GM18907 (cell line): ENCODE data around the gene NRIP3.

ENCODE experiments used
- ATAC-seq: cut with Tn5 transposase; IDR thresholded peaks from one replicate; pipeline ENCODE4 v1.9.1; 2021; ENCODE audit warnings: mild to moderate bottlenecking, moderate library complexity; ENCODE audit not compliant: unreplicated experiment

The NRIP3 gene

DNA sequence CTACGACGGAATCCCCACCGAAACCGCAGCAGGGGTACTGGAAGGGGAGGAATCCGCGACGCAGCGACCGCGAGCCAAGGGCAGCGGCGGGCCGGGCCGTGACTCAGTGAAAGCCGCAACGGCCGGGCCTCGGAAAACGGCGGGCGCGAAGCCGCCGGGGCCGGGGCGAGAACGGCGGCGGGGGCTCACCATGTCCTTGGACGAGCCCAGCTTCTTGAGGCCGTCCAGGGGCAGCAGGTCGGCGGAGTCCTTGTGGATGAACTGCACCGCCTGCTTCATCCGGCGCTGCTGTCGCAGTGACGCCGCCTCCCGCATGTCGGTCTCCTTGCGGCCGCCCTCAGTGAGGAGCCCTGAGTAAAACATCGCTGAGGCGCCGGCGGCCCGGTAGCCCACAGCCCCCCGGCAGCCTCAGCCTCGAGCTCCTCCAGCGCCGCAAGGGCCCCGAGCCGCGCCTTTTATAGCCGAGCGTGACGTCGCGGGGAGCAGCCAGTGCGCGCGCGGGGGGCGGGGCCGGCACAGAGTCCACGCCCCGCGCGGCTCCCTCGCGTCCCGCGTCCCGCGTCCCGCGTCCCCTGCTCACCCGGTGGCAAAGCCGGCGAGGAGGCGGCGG, at the start of gene NRIP3:
NRIP3 (minus strand) TSS at position 429 of the 610 bp plus-strand sequence; CDS start at position 363, 66 bp downstream.
- no peak for ATAC-seq

DNA sequence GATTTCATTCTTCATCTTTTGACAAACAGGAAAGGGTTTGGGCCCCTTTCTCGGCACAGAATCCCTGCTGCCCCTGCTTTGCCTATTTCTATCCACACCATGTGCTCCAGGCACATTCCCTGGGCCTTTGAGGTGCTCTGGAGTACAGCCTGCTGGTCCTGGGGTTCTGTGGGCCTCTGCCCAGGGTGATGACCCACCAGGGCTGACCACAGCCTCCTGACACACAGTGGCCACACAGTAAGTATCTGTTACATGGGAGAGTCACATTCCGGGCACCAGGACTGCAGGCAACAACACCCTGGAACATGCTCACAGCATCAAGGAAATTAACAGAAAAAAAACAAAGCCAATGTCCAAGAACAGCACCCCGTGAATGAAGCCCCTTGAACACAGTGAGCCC, 48.5 kb upstream of the NRIP3 start:
- no peak for ATAC-seq

DNA sequence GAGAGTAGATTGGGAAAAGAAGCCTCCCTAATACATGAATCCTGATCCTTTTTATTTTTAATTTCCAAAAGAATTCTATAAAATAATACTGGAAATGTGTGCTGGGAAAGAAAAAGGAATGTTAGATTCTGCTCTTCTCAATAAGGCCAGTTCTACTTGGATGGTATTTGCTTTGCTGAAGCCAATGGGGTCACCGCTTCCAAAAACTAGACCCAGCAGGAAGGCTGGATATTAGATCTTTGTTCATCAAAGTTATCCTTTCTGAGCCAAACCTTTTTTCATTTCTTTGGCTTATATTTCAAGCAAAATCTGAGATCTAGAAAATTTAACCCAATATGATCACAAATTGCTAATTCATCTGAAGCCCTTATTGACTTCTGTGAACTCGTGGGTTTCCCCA, 46.2 kb upstream of the NRIP3 start:
- no peak for ATAC-seq

DNA sequence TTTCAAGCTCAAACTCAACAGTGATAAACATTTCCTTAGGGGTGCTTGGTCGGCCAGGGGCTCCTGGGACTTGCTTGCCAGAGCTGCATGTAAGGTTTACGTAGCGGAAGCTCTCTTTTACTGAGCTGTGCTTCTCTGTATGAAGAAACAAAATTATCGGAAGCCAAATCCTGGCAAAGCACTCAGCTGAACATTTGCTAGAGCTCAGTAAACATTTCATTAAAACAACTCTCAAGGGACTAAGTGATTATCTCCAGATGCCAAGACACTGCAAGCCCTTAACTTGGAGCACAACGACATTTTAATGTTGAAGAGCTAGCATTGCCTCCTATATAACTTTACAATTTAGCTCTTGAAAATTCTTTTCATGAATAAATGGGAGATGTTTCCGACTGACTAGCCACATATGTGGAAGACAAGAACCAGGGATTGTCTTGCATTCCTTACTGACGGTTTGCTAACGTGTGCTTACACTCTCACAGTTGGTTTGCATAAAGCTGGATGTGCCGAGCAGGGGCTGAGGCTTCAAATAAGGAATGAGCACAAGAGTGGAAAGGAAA, 44.2 kb upstream of the NRIP3 start:
- ATAC-seq: no peak

DNA sequence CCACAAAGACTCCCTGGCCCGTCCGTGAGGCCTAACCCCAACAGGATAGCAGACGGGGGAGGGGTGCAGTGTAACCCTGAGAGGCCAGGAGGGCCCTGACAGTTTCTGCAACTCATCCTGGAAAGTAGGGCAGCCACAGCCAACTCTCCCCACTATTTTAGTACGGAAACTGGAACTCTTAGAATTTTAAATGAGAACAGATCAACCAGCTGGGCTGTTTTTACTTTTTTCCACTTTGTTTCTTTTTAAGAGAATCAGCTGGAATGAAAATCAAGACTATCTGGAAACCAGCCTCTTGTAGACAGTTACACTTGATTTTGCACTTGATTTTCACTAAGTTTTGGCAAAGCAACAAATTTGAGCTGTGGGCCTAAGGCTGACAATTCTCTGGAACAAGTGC, 42.7 kb upstream of the NRIP3 start:
- ATAC-seq: no peak

DNA sequence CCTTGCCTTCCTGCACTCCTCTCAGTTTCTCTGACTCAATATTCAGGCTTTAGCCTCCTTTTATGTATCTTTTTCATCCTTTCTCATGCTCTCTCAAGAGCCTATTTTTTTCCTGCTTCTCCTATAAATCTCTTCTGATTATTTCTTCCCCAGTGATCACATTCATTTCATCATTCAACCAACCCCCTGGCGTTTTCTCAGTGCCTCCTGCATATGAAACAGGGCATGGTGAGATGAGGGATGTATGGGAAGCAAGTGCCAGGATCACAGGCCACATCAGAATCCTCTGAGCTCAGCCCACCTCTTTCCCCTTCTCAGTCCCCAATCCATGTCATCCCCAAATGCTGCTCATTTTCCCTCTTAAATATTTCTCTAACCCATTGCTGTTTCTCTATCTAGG, 38.7 kb upstream of the NRIP3 start:
- ATAC-seq: no peak

DNA sequence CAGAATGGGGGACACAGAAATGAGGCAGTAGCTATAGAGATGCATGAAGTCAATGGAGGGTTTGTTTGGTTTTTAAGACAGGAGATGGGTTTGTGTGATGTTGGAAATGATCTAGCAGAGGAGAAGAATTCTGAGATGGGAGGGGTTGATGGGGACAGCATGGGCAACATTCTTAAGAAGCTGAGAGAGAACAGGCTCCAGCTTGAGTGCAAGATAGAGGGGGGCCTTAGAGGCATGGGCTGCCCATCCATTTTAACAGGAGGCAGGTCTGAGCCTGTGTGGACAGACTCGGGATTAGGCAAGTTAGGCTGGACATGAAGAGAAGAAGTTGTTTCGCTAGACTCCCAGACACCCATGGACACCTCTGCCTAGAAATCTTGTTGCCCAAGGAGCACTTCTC, 37.9 kb upstream of the NRIP3 start:
- no peak for ATAC-seq

DNA sequence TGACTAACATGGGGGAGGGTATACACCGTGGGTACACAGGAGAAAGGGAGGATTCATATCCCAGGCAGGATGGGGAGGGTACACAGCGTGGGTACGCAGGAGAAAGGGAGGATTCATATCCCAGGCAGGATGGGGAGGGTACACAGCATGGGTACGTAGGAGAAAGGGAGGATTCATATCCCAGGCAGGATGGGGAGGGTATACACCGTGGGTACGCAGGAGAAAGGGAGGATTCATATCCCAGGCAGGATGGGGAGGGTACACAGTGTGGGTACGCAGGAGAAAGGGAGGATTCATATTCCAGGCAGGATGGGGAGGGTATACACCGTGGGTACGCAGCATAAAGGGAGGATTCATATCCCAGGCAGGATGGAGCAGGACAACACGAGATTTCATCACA, 36.6 kb upstream of the NRIP3 start:
- no peak for ATAC-seq

DNA sequence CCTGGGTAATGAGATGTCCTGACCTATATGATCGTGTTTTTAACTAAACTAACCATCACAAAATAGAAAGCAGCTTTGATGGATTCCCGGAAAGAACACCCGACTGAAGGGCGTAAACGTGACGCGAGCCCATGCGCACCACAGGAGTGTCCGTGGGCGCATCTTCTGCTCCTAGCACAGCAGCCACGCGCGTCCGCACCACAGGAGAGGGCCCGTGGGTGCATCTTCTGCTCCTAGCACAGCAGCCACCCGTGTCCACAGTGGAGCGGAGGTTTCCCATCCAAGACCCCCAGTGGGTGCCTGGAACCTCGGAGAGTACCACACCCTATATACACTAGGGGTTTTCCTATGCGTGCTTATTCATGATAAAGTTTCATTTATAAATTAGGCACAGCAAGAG, 36.1 kb upstream of the NRIP3 start:
- no peak for ATAC-seq

DNA sequence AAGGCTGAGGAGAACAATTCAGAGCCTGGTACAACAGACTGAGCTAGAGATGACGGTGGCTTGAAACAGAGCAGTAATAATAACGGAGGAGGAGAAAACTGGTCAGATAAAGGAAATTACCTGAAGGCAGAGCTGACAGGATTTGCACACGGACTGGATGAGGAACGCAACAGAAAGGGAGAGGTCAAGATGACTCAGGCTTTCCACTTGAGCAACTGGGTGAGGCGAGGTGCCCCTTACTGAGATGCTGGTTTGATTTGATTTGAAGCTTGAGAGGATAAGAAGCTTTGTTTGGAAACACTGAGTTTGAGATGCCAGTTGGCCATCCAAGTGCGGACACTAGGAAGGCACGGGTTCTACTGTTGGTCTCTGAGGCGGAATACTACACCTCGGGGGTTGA, 35.4 kb upstream of the NRIP3 start:
- ATAC-seq: no peak

DNA sequence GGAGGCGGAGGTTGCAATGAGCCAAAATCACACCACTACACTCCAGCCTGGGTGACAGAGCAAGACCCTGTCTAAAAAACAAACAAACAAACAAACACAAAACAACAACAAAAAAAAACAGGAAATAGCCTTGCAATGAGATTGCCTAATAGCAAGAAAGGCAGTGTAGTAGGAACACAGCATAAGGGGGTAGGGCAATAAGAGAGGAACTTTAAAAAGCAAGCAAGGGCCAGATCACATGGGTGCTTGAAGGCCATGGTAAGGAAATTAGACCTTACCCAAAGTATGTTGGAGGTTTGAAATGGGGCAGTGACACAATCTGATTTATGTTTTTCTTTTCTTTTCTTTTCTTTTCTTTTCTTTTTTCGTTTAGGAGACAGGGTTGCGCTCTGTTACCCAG, 34.7 kb upstream of the NRIP3 start:
- no peak for ATAC-seq

DNA sequence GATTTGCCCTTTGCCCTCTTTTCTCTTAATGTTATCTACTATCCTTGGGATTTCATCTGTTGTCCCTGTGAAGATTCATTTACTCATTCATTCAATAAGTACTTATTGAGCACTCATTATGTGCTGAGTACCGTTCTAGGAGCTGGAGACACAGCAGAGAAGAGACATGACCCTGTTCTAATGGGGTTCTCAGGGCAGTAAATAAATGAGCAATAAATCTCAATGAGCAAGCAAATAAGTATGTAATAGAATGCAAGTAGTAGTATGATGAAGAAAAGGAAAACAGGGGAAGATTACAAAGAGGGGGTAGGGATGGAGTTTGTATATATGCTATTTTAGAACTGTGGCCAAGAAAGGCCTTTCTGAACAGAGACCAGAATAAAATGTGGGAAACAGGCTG, 34.2 kb upstream of the NRIP3 start:
- ATAC-seq: no peak

DNA sequence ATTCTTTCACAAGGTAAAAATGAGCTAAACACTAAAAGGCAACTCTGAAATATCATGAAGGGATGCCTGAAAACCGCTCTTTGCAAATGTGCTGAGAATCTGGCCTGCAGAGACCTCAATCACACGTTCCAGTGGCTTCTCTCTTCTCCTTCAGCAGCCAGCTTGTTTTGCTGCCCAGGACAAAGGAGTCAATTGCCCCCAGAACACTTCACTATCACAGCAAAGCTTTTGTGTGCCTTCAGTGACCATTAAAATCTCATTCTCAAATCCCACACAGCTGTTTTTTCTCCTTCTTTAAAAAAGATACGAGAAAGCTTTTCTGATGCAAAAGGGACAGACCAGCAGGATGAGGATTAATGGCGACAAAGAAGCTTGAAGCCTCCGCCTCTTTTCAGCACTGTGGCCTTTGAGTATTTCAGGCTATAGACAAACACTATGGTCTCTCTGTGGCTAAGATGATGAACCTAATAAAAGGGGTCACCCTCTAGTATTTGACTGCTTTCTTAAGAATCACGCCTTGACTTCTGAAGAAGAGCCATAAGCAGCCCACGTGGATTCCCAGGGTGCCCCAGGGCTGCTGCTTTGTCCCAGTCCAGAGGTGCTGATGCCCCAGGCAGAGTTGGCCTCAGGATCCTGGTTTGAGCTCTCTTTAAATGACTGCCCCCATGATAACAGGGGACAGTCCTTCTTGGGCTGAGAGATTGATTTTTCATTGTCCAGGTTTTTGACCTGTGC, 33.4 kb upstream of the NRIP3 start:
- no peak for ATAC-seq

DNA sequence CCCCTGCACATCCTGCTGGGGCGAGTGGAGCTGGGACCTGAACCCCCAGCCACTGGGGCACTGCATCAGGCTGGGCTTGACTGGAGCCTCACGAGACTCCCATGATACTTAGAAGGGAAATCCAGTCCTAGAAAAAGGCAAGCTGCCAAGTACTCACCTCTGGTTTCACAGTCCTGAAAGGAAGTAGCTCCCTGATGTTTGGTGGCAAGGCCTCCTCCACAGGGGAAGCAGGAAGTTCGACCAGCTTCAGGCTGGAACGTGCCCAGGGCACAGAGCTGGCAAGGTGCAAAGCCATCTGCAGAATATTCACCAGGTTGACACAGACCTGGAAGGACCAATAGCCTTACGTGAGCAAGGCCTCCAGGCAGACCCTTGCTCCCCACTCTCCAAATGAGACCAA, 26.8 kb upstream of the NRIP3 start:
- no peak for ATAC-seq

DNA sequence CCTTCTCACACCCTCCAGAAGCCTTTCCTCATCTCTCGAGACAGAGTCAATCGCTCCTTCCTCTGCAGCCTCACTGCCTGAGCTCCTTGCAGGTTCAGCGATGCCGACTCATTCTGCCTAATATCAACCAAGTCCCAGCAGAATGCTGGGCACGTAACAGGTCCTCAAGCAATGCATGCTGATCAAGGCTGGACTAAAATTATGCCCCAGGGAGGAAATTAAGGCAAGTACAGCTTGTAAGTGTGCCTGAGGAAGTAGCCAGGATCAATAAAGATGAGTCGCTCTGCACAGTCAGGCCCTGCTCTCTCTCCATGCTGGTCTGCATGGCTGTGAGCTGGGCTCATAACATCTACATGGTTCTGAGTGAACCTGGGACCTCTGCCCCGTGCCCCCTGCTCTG, 25.6 kb upstream of the NRIP3 start:
- ATAC-seq: no peak

DNA sequence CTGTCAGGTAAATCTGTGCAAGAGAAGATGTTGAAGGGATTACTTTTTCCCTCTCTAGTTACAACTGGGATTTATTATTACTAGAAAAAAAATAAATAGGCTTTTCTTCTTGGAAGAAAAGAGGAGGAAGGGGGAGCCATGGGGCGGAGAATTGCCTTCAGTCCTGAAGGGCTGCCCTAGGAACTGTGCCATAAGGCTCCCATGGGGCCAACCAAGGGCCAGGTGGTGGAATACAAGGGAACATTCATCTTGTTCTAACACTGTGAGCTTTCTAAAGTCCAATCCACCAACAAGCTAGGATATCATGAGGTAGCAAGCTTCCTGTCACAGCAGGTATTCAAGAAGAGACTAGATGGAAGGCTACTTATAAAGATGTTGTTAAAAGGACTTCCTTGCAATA, 24.8 kb upstream of the NRIP3 start:
- no peak for ATAC-seq

DNA sequence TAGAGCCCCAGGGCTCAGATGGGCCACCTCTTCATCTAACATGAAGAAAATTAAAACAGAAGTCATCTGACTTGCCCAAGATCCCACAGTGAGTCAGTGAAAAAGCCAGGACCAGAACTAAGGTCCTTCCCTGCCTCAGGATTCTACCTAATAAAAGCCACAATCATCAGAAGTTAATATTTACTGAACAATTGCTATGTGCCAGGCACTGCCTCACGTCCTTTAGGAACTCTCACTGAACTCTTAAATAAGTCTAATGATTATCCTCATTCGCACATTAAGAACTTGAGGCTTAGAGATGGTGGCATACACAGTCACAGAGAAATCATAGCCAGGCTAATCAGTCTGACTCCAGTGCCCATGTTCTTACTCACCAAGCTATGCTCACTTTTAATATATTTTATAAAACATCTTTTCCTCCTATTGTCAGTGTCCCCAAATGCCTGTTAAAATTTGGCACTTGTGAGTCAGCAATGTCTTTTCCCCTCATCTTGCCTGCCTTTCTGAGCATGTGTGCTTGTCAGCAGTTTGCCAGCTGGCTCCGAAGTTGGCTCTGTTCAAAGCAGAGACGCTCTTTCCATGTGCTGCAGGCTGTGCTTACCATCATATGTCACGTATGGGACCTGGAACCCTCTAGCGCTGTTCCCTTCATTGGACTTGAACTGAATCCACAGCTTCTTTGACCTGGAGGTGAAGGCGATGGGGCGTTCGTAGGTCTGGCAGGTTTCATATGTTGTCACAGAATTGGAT, 21.5 kb upstream of the NRIP3 start:
- ATAC-seq: no peak

DNA sequence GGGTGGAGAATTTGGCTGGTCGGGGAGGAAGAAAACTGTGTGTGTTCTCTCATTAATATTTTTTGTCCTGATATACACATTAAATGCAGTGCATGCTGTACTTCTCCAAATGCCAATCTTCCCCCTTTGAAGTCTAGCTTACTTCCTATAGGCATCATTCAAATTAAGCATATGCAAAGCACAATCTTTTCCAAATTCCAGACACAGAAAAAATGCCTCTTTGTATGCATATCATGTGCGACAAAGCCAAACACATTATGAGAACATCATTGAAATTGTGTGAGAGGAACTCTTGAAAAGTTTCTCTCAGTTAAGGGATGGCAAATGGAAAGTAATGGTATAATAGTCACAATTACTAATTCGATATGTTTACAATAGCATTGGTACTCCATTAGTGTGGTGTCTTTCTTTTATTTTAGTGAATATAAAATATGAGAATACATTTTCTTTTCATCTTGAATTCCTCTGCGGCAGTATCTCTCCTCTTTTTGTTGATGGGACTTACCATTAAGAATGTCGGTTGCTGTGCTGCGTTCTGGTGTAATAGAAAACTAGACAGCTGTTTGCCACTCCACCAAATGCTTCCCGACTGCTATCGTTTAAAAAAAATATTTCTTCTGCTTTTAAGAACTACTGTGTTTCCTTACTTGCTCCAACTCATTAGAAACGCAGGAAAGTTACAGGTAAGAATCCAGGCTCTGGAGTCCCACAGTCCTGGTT, 19.3 kb upstream of the NRIP3 start:
- no peak for ATAC-seq

DNA sequence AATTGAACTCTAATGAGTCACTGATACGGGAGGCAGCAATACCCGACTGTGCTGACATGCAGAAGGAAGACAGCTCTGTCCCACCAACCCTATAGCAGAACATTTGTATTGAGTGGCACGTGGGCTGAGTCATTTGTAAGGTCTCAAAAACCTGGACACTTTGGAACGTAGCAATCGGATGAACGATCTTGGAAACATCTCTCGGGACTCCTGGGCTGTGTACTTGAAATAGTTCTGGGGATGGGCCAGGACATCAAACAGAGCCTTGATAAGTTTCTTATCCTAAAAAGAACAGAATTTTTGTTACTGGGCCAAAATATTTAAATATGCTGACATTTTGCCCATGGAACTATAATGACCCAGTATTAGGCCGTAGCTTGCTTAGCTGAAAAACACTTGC, 17.1 kb upstream of the NRIP3 start:
- ATAC-seq: no peak

DNA sequence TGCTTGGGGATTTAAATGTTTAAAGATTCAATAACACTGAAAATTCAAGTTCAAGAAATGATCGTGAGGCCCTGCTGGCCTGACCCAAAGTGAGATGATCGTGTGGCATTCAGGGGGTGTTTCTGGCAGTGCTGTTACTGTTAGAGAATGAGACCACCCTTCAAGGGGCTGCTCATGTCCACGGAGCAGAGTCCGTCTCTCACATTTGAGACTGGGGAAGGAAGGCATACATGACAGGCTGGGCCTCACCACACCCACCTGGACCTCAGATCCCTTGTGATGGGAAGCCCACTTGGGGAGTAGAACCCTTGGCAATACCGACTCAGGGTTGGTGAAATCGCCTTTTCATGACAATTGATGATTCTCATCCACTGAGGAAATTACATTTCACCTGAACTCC, 16.1 kb upstream of the NRIP3 start:
- no peak for ATAC-seq

DNA sequence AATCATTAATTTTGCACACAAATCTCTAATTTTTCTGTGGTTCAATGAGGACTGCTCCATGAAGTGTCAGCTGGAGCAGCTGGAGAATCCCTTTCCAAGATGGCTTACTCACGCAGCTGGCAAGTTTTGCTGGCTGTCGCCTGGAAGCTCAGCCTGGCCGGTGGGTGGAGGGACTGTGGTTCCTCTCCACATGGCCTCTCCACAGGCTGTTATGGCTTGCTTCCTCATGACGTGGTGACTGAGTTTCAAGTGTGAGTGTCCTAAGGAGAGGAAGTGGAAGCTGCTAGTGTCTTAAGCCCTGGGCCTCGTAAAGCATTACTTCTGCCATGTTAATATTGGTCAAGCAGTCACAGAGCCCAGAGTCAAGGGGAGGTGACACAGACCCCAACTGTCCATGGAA, 14.0 kb upstream of the NRIP3 start:
- ATAC-seq: no peak
